Measurements from ENCODE around the gene PRKACA. TPM values are rescaled to one million over a fixed set of nuclear protein-coding genes. Genes with fewer than 3 reads are reported as not detected.

The PRKACA gene
- total and polyA plus RNA-seq, 10 of the 15 experiments (the other 5 are each of a cell fraction or from before 2014, with no cell fraction given) = 0.53 to 68.5 (median 11.2) TPM

GRCh38 chr19:14150041-14150769 is 32.6 kb upstream of the PRKACA start:
- 62% methylated on average over 10 of the region's 10 CpGs for WGBS (ENCODE audit: insufficient coverage, insufficient replicate concordance, low lambda C conversion rate, missing lambda C conversion rate)
- BruUV-seq (replicated peaks) = no TSS peak
- intact Hi-C loops (cut with micrococcal nuclease; ENCODE audit: unreplicated experiment) (no loop called here), in situ Hi-C loops (cut with MboI) (no loop called here)
- ChIA-PET CTCF (interaction anchor here (0.9 kb wide), 1 partner anchor 13 kb away, joined by 3 read pairs; the partner anchor contains the start of gene ASF1B), SMC1A (ENCODE audit: uncharacterized antibody, unreplicated experiment) (no interaction called here), POLR2A (no interaction called here), RAD21 (ENCODE audit: unreplicated experiment) (no interaction called here)
- ATAC-seq (no peak), FAIRE-seq (no peak), DNase-seq (ENCODE audit: low read depth, low spot score) (no peak)
- Histone ChIP-seq H3K4me1 (ENCODE audit: control insufficient read depth, insufficient read depth, low read length) (peaks cover 6% of the 10 kb centered on the region; the same call in 1 of the 2 replicates), H3K27me3 (replicated peaks in 1 of 2; ENCODE audit: control insufficient read depth in 2 of 2, insufficient read depth in 2 of 2, low read length in 1 of 2) (no peaks in the 10 kb centered on the region), H2AFZ (ENCODE audit: control insufficient read depth, low read depth, low read length) (no peak overlapping the region), H3K36me3 (ENCODE audit: control insufficient read depth in 2 of 2, insufficient read depth in 2 of 2, low read length in 1 of 2) (no peaks in the 10 kb centered on the region), H3K9ac (ENCODE audit: control insufficient read depth, insufficient read depth, low read length) (no peak overlapping the region), H4K20me1 (ENCODE audit: control insufficient read depth, insufficient read depth) (no peaks in the 10 kb centered on the region), H3K27ac (ENCODE audit: control insufficient read depth, insufficient read depth) (no peak overlapping the region), H3K9me3 (replicated peaks; ENCODE audit: control insufficient read depth, insufficient read depth, low read length) (no peaks in the 10 kb centered on the region), H3K79me2 (ENCODE audit: control insufficient read depth, insufficient read depth, low read length) (no peaks in the 10 kb centered on the region), H3K4me2 (ENCODE audit: control insufficient read depth, insufficient read depth) (no peak overlapping the region), H3K4me3 (no peak overlapping the region)
- TF ChIP-seq RB1 (IDR thresholded peaks at IDR 0.05; ENCODE audit: borderline replicate concordance) (no peak), PBX3 (IDR thresholded peaks at IDR 0.05; ENCODE audit: insufficient replicate concordance, low read depth, low read length) (no peak), POLR2AphosphoS2 (IDR thresholded peaks at IDR 0.05; ENCODE audit: low read depth, low read length) (no peak), JUNB (IDR thresholded peaks at IDR 0.05) (no peak), EED (IDR thresholded peaks at IDR 0.05; ENCODE audit: low read depth) (no peak), TCF12 (IDR thresholded peaks at IDR 0.05; ENCODE audit: low read depth, low read length) (no peak), NBN (IDR thresholded peaks at IDR 0.05) (no peak), ZBED1 (IDR thresholded peaks at IDR 0.05; ENCODE audit: borderline replicate concordance) (no peak), RUNX3 (IDR thresholded peaks at IDR 0.05; ENCODE audit: low read length) (no peak), ASH2L (IDR thresholded peaks at IDR 0.05; ENCODE audit: borderline replicate concordance, low read depth) (no peak), TCF3 (IDR thresholded peaks at IDR 0.05; ENCODE audit: borderline replicate concordance, insufficient read depth, low read depth, low read length) (no peak), RAD21 (IDR thresholded peaks at IDR 0.05; ENCODE audit: insufficient read depth, low read depth, low read length) (no peak), SREBF2 (IDR thresholded peaks at IDR 0.05; ENCODE audit: low read length) (no peak)

Data from GM12878 (cell line).